OCI-LY7 (cell line): Measurements from ENCODE around the gene THOC7. TPM values are rescaled to one million over a fixed set of nuclear protein-coding genes. Genes with fewer than 3 reads are reported as not detected.

Experiments
- BruUV-seq: library from RNA; stranded (reverse); fragments of 400-500 nt; replicated peaks from 2 replicates; lab custom pipeline; 2021; lab: Mats Ljungman, UMichigan
- CTCF ChIA-PET: fragments of 300-600 bp; sonication (Branson Sonifier 250); formaldehyde crosslinking; loops from one replicate; lab custom pipeline; 2022; ENCODE audit warnings: antibody characterized with exemption; ENCODE audit not compliant: unreplicated experiment; lab: Charles Lee
- POLR2A ChIA-PET: fragments of 300-600 bp; sonication (Branson Sonifier 250); formaldehyde crosslinking; loops from one replicate; lab custom pipeline; 2022; ENCODE audit warnings: antibody characterized with exemption; lab: Charles Lee
- DNase-seq: peaks from one replicate; pipeline ENCODE4 v3.0.0-alpha.2; 2015; ENCODE audit warnings: low spot score
- H2AFZ ChIP-seq: fragments of 200-600 bp; sonication (generic), shearing (Covaris generic); 2 replicates; pipeline ENCODE4 v1.6.1; 2014; ENCODE audit warnings: mild to moderate bottlenecking, antibody characterized with exemption, low read length, moderate library complexity
- H3K27ac ChIP-seq: fragments of 200-600 bp; sonication (generic); 2 replicates; pipeline ENCODE4 v1.5.1; 2014; ENCODE audit warnings: mixed run types, low read depth, mild to moderate bottlenecking, moderate library complexity, low read length, inconsistent platforms; ENCODE audit not compliant: poor library complexity, severe bottlenecking
- H3K36me3 ChIP-seq: fragments of 200-600 bp; sonication (generic); 2 replicates; pipeline ENCODE4 v1.6.1; 2014; ENCODE audit warnings: mild to moderate bottlenecking, antibody characterized with exemption, low read length, moderate library complexity, mixed read lengths; ENCODE audit not compliant: insufficient read depth
- H3K4me1 ChIP-seq: fragments of 200-600 bp; sonication (generic); 2 replicates; pipeline ENCODE4 v1.5.1; 2014; ENCODE audit warnings: mild to moderate bottlenecking, low read length; ENCODE audit not compliant: insufficient read depth, poor library complexity, severe bottlenecking
- H3K4me2 ChIP-seq: fragments of 200-600 bp; sonication (generic); 2 replicates; pipeline ENCODE4 v1.6.1; 2014; ENCODE audit warnings: mild to moderate bottlenecking, low read length
- H3K4me3 ChIP-seq: fragments of 200-600 bp; sonication (generic); 2 replicates; pipeline ENCODE4 v1.5.1; 2014; ENCODE audit warnings: mild to moderate bottlenecking, low read depth, low read length; ENCODE audit not compliant: poor library complexity, severe bottlenecking
- H3K79me2 ChIP-seq: fragments of 200-600 bp; sonication (generic); 2 replicates; pipeline ENCODE4 v1.6.1; 2016; ENCODE audit warnings: low read depth, mild to moderate bottlenecking, low read length, moderate library complexity, mixed read lengths; ENCODE audit not compliant: insufficient read depth
- H3K9me2 ChIP-seq: fragments of 200-600 bp; sonication (generic); 2 replicates; pipeline ENCODE4 v1.6.1; 2016; ENCODE audit warnings: mild to moderate bottlenecking, low read length, mixed read lengths; ENCODE audit not compliant: insufficient read depth
- H3K9me3 ChIP-seq: fragments of 200-600 bp; sonication (generic); 2 replicates; pipeline ENCODE4 v1.6.1; 2014; ENCODE audit warnings: mild to moderate bottlenecking, mixed run types, low read length, mixed read lengths
- H4K20me1 ChIP-seq: fragments of 200-600 bp; sonication (generic); 2 replicates; pipeline ENCODE4 v1.6.1; 2014; ENCODE audit warnings: mild to moderate bottlenecking, antibody characterized with exemption, low read length, moderate library complexity, mixed read lengths; ENCODE audit not compliant: insufficient read depth
- EZH2phosphoT487 ChIP-seq: fragments of 200-600 bp; sonication (generic); IDR thresholded peaks from 2 replicates; pipeline ENCODE4 v1.6.1; 2018; ENCODE audit warnings: low read depth, borderline replicate concordance, mild to moderate bottlenecking, mixed run types, antibody characterized with exemption, low read length, moderate library complexity, mixed read lengths
- intact Hi-C: fragments of 100-400 bp; cut with micrococcal nuclease; formaldehyde crosslinking; loops from one replicate; pipeline ENCODE4 v1.10.0; 2022; ENCODE audit not compliant: unreplicated experiment
- total RNA-seq, 2 experiments: library from RNA; depleted of rRNA in 1 of 2; stranded (reverse); fragments of >200 nt in 1 of 2; shearing (Covaris generic) in 1 of 2; gene quantifications; 2 replicates each; pipeline ENCODE4 v1.2.3, GENCODE V29; 2014 to 2022
- TF ChIP-seq, protein P1 (sequence below): fragments of 200-600 bp; sonication (generic); conservative IDR thresholded peaks from 2 replicates; pipeline ENCODE4 v1.5.1; 2014; ENCODE audit warnings: mild to moderate bottlenecking, antibody characterized with exemption, low read length, moderate library complexity, mixed read lengths

THOC7 gene
- total RNA-seq, 2 experiments from 2014 or later = 62.2 to 103 TPM

DNA sequence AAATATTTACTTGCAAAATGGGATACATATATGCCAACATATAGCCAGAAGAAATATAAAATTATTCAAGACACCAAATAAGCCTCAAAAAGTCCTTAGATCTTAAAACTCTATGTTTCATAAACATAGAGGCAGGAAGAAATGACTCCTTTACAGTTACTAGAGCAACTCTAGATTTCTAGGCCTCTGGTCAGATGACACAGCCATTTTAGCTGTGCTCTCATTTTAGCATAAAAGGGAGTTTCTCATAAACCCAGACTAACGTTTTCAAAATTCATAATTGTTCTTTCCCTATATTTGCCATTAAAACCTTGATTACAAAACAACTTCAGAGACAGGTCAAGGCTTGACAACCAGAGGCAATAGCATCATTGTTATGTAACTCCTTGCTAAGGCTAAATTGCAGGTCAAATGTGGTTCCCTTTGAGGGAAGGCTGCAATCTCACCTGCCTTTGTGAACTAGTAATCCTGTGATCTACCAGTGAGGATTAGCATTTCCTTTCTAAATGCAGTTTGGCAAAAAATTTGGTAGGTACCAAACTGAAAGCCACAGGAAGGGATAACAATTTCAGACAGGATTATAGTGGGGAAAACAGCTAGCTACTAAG is 8.2 kb downstream of the THOC7 start:
- Histone ChIP-seq H3K4me2 (no peak overlapping the region), H4K20me1 (peaks cover 19% of the 10 kb centered on the region), H2AFZ (no peak overlapping the region), H3K9me2 (no peaks in the 10 kb centered on the region), H3K9me3 (no peaks in the 10 kb centered on the region), H3K4me1 (peaks cover 4% of the 10 kb centered on the region), H3K79me2 (peaks cover 64% of the 10 kb centered on the region), H3K27ac (no peak overlapping the region), H3K4me3 (no peak overlapping the region), H3K36me3 (peaks cover 28% of the 10 kb centered on the region)
- intact Hi-C loops = no loop called here
- ChIA-PET POLR2A (interaction anchor here (0.8 kb wide), 1 partner anchor 20 kb away, joined by 3 read pairs; no protein-coding TSS in a partner anchor), CTCF (no interaction called here)
- no TSS peak for BruUV-seq
- no peak for TF ChIP-seq EZH2phosphoT487
- TF ChIP-seq, protein P1, sequence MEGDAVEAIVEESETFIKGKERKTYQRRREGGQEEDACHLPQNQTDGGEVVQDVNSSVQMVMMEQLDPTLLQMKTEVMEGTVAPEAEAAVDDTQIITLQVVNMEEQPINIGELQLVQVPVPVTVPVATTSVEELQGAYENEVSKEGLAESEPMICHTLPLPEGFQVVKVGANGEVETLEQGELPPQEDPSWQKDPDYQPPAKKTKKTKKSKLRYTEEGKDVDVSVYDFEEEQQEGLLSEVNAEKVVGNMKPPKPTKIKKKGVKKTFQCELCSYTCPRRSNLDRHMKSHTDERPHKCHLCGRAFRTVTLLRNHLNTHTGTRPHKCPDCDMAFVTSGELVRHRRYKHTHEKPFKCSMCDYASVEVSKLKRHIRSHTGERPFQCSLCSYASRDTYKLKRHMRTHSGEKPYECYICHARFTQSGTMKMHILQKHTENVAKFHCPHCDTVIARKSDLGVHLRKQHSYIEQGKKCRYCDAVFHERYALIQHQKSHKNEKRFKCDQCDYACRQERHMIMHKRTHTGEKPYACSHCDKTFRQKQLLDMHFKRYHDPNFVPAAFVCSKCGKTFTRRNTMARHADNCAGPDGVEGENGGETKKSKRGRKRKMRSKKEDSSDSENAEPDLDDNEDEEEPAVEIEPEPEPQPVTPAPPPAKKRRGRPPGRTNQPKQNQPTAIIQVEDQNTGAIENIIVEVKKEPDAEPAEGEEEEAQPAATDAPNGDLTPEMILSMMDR = no peak
- no peak for DNase-seq

- intact Hi-C loops = no loop called here
- peaks cover 28% of the 10 kb centered on the region for H3K36me3 ChIP-seq
- no peak overlapping the region for H2AFZ ChIP-seq
- no peak for DNase-seq
- no peak overlapping the region for H3K4me2 ChIP-seq
- peaks cover 4% of the 10 kb centered on the region for H3K4me1 ChIP-seq
- no peak overlapping the region for H3K27ac ChIP-seq
- H3K79me2 ChIP-seq = peaks cover 44% of the 10 kb centered on the region
- TF ChIP-seq EZH2phosphoT487 = no peak
- TF ChIP-seq, protein P1 = no peak
- H3K9me2 ChIP-seq = no peaks in the 10 kb centered on the region
- H3K9me3 ChIP-seq = no peaks in the 10 kb centered on the region
- POLR2A ChIA-PET = no interaction called here
- no TSS peak for BruUV-seq
- H3K4me3 ChIP-seq = no peak overlapping the region
- H4K20me1 ChIP-seq = peaks cover 10% of the 10 kb centered on the region; the same call in 1 of the 2 replicates
- CTCF ChIA-PET = no interaction called here
Measured at GRCh38 chr3:63853106-63853505, 10.5 kb downstream of the THOC7 start.

DNA sequence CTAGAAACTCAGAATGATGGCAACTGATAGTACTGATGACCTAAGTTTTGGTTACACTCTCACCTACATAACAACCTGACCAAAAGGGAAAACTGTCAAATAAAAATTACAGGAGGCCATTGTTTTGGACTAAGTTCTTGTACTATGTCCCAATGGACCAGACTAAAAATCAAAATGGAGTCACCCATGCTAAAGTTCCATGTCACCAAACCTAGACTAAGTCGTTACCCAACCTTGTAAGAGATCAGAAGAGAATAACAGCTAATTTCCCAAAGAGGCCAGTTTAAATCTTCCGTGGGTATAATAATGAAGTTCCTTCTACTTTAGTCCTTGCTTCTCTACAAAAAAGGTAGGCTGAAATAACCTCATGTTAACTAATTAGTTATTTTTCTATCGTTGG is 12.3 kb downstream of the THOC7 start:
- no peak overlapping the region for H3K27ac ChIP-seq
- peaks cover 4% of the 10 kb centered on the region for H3K4me1 ChIP-seq
- H3K9me2 ChIP-seq = no peaks in the 10 kb centered on the region
- H4K20me1 ChIP-seq = peaks cover 6% of the 10 kb centered on the region; the same call in 1 of the 2 replicates
- no peaks in the 10 kb centered on the region for H3K9me3 ChIP-seq
- H3K4me2 ChIP-seq = no peak overlapping the region
- H3K4me3 ChIP-seq = no peak overlapping the region
- DNase-seq = no peak
- H3K79me2 ChIP-seq = peaks cover 28% of the 10 kb centered on the region
- POLR2A ChIA-PET = interaction anchor here (0.7 to 1.2 kb wide), 2 partner anchors 8 to 13 kb away, joined by 3 read pairs; no protein-coding TSS in a partner anchor
- intact Hi-C loops = no loop called here
- BruUV-seq = no TSS peak
- CTCF ChIA-PET = no interaction called here
- no peak for TF ChIP-seq EZH2phosphoT487
- TF ChIP-seq, protein P1 = no peak
- peaks cover 28% of the 10 kb centered on the region for H3K36me3 ChIP-seq
- H2AFZ ChIP-seq = no peak overlapping the region
